ENCODE results near the gene SCAMP3.
A peak's percentile ranks its signal among the peaks of the same experiment; 100 is the strongest.

Gene SCAMP3

DNA sequence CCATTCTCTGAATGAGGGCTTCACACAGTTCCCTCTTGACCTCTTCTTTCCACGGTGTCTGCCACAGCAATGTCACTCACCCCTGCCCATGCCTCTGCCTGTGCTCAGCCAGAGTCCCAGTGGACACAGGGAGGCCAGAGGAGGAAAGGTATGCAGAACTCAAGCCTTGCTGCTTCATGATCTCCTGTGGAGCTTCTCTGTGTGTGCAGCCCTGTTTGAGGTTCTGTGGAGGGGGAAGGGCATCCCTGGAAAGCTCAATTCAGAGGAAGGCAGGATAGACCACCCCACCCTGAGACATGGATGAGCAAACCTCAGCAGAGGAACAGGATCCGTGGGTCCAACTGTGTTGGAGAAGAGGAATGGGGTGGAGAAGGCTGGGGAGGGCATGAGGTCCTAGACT, 17.1 kb upstream of the SCAMP3 start:
- Histone ChIP-seq H3K4me3 (ENCODE audit: low read depth, low read length) (no peak overlapping the region), H3K36me3 (peaks cover 43% of the 10 kb centered on the region), H3K9me3 (ENCODE audit: severe bottlenecking) (no peaks in the 10 kb centered on the region), H3K27ac (peak overlapping the region; percentile 0; the same call in 1 of the 2 replicates), H3K27me3 (ENCODE audit: insufficient read depth, low read depth, severe bottlenecking) (no peaks in the 10 kb centered on the region)
- TF ChIP-seq, protein P1, sequence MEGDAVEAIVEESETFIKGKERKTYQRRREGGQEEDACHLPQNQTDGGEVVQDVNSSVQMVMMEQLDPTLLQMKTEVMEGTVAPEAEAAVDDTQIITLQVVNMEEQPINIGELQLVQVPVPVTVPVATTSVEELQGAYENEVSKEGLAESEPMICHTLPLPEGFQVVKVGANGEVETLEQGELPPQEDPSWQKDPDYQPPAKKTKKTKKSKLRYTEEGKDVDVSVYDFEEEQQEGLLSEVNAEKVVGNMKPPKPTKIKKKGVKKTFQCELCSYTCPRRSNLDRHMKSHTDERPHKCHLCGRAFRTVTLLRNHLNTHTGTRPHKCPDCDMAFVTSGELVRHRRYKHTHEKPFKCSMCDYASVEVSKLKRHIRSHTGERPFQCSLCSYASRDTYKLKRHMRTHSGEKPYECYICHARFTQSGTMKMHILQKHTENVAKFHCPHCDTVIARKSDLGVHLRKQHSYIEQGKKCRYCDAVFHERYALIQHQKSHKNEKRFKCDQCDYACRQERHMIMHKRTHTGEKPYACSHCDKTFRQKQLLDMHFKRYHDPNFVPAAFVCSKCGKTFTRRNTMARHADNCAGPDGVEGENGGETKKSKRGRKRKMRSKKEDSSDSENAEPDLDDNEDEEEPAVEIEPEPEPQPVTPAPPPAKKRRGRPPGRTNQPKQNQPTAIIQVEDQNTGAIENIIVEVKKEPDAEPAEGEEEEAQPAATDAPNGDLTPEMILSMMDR (IDR thresholded peaks at IDR 0.05; ENCODE audit: low read depth, low read length): no peak
- DNase-seq: no peak

DNA sequence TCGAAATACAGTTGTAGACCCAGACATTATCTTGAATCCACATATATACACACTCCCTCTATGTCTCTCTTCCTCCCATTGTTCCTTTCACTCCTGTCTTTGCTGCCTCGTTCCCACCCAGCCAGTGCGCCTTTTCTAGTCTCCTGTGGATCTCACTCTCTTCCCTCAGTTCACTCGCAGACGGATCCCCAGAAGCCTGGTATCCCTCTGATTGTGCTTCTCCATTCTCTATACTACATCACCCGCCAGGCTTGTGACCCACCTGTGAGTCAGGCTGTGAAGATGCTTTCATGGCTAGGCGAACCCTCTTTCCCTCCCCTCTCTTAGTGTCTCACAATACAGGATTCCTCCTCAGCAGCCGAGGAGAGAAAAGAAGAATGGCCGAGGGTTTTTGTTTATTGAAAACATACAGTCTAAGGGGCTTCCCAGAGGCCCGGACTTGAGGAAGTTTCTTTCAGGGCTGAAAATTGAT, 16.6 kb upstream of the SCAMP3 start:
- H3K9me3 ChIP-seq (ENCODE audit: severe bottlenecking): no peaks in the 10 kb centered on the region
- H3K4me3 ChIP-seq (ENCODE audit: low read depth, low read length): peak overlapping the region; percentile 82
- no peaks in the 10 kb centered on the region for H3K27me3 ChIP-seq (ENCODE audit: insufficient read depth, low read depth, severe bottlenecking)
- peak overlapping the region; percentile 0 for H3K27ac ChIP-seq
- no peak for DNase-seq
- TF ChIP-seq, protein P1 (IDR thresholded peaks at IDR 0.05; ENCODE audit: low read depth, low read length): no peak
- peaks cover 37% of the 10 kb centered on the region for H3K36me3 ChIP-seq

DNA sequence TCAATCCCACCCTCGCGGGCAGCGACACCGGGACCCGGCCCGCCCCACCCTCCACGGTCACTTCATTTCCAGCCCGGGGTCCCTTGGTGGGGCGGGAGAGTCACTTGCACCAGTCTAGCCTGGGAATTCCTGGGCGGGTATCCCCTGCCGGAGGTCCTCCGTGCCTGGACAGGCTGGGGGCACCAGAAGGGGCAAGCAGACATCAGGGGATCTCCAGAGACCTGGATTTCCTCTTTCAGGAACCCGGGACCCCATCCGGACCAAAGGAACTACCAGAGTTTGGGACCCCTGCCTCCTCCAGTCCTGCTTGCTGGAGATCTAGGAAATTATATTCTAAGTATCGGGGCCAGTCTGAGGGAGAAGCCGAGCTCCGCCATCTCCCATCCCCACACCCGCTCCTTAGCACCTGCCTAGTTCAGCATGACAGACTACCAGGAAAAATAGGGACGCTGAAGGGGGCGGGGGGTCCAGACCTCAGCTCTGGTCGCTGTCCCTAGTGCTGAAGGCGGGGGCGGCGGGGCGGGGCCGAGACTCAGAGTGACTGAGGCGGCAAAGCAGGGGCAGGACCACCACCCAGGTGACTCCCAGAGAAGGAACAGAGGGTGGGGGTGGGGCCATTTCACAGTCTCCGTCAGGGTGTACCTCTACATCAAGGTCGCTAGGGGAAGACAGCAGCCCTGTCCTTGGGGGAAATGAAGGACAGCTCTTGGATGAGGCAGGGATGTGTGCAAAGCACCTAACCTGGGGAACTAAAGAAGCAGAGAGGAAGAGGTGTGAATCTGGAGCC, 15.9 kb upstream of the SCAMP3 start:
- TF ChIP-seq, protein P1 (IDR thresholded peaks at IDR 0.05; ENCODE audit: low read depth, low read length): peak; percentile 96
- peak overlapping the region; percentile 79 for H3K27ac ChIP-seq
- peaks cover 31% of the 10 kb centered on the region for H3K36me3 ChIP-seq
- H3K9me3 ChIP-seq (ENCODE audit: severe bottlenecking): no peaks in the 10 kb centered on the region
- no peaks in the 10 kb centered on the region for H3K27me3 ChIP-seq (ENCODE audit: insufficient read depth, low read depth, severe bottlenecking)
- H3K4me3 ChIP-seq (ENCODE audit: low read depth, low read length): peak overlapping the region; percentile 82
- DNase-seq: peak; percentile 98

GRCh38 chr1:155277070-155277901, 15.1 kb upstream of the SCAMP3 start, which contains the start of gene HCN3:
Gene HCN3 (plus strand): TSS chr1:155277463. CDS start chr1:155277591, 128 bp downstream.
- peaks cover 29% of the 10 kb centered on the region for H3K36me3 ChIP-seq
- H3K27me3 ChIP-seq (ENCODE audit: insufficient read depth, low read depth, severe bottlenecking): no peaks in the 10 kb centered on the region
- H3K9me3 ChIP-seq (ENCODE audit: severe bottlenecking): no peaks in the 10 kb centered on the region
- DNase-seq: peak; percentile 100
- peak within 1 kb of the TSS; percentile 79 for H3K27ac ChIP-seq
- H3K4me3 ChIP-seq (ENCODE audit: low read depth, low read length): peak within 1 kb of the TSS; percentile 82
- TF ChIP-seq, protein P1 (IDR thresholded peaks at IDR 0.05; ENCODE audit: low read depth, low read length): peak; percentile 81

GRCh38 chr1:155273343-155274245, 11.4 kb upstream of the SCAMP3 start, which contains the start of gene CLK2:
Gene CLK2 (minus strand): TSS chr1:155273504. CDS start chr1:155270977, 2,527 bp downstream.
- TF ChIP-seq, protein P1 (IDR thresholded peaks at IDR 0.05; ENCODE audit: low read depth, low read length): peak; percentile 22

More at GRCh38 chr1:155273343-155274245, 11.4 kb upstream of the SCAMP3 start, which contains the start of gene CLK2:
- Histone ChIP-seq H3K4me3 (ENCODE audit: low read depth, low read length) (peak within 1 kb of the TSS; percentile 90), H3K27ac (peak within 1 kb of the TSS; percentile 92), H3K36me3 (peaks cover 41% of the 10 kb centered on the region), H3K27me3 (ENCODE audit: insufficient read depth, low read depth, severe bottlenecking) (no peaks in the 10 kb centered on the region), H3K9me3 (ENCODE audit: severe bottlenecking) (no peaks in the 10 kb centered on the region)
- DNase-seq: peak; percentile 100
